Right ventricle myocardium superior (tissue), 1 donor: ENCODE data around the gene VRK1. TPM values are rescaled to one million over a fixed set of nuclear protein-coding genes. Genes with fewer than 3 reads are reported as not detected.
"Not testable (repeated sequence)": the region's sequence is repeated elsewhere in the genome, so short reads cannot be mapped to it uniquely, and the experiment has no call there.

Experiments
- ATAC-seq: fragments of 200-7000 bp; cut with Tn5 transposase; one replicate; pipeline ENCODE4 v1.9.1; 2020; ENCODE audit warnings: mild to moderate bottlenecking; ENCODE audit not compliant: poor library complexity
- DNase-seq: peaks from one replicate; pipeline ENCODE4 v3.0.0-alpha.2; 2020
- intact Hi-C: fragments of 100-400 bp; cut with DNase I; formaldehyde crosslinking; loops from one replicate; pipeline ENCODE4 v1.11.2; 2022
- total RNA-seq: library from RNA; stranded (reverse); fragmentation: NEBNext Ultra II Directional; extraction: Animal tissue kit (Norgen Biotek cat#: 25700); gene quantifications from one replicate; pipeline ENCODE4 v1.2.1, GENCODE V29; 2021
- donor health status: DM: no; HTN: yes; CAD: no; lungs with severe emphysema.

Gene VRK1
- total RNA-seq, 1 donor from 2014 or later = 4.7 TPM

DNA sequence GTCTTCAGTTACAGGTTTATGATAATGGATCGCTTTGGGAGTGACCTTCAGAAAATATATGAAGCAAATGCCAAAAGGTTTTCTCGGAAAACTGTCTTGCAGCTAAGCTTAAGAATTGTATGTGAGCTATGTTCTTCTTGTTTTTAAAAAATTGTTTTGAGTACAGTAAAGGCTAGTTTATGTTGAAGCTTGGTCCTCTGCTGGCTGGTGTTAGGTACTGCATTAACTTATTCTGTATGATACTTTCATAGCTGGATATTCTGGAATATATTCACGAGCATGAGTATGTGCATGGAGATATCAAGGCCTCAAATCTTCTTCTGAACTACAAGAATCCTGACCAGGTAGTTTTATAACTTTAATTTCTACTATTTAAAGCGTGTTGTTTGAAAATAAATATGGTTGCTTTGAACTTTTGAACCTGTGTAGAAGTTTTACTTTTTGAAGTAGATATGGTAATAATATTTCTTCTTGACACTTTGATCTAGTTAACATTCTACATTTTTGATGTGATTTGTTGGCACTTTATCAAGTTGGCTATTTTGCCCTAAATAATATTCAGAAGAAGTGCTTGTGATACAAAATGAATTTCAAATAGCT is 55.7 kb downstream of the VRK1 start:
- ATAC-seq (no peak), DNase-seq (no peak)
- intact Hi-C loops = no loop called here

DNA sequence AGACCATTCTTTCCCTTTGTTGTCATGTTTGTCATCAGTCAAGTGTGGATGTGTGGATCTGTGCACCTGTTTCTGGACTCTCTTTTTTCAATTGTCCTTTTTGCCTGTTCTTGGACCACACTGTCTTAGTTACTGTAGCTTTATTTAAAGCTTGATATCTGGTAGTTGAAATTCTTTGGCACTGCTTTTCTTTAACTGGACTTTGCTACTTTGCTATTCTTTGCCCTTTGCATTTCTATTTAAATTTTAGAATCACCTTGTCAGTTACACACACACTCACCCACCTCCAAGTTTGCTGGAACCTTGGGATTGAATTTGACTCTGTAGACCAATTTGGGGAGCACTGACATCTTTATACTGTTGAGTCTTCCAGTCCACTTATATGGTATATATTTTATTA is 61.5 kb downstream of the VRK1 start:
- DNase-seq (no peak), ATAC-seq (no peak)
- intact Hi-C loops = no loop called here

DNA sequence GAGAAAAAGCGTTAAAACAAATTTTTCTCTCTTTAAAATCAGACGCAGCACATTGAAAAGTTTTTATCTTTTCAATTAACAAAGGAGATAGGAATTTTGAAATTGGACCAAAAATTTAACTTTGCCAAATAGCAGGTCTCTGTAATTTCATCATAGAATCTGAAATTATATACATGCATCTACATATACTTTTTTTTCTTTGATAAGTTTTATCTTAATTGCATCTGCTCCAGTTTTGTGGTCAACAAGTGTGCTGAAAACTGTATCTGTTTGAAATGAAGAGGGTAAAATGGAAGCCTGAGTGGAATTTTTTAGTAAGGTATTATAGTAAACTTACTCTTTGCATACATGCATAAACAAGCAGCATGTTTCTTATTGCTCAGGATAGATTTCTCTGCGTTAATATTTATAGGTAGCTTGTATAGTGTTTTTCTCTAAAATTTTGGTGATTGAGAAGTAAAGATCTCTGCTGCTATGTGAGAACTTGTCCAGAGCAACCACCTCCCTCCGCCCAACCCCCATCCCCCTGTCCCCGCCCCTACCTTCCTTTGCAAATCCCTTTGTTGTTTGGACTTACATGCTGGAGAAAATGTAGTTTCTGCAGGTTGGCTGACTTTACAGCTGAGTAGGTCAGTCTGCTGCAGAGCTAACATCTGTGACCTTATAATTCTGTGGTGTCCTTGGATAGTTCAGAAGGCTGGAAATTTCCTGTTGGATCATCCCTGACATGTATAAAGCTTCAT is 64.6 kb downstream of the VRK1 start:
- intact Hi-C loops = no loop called here
- DNase-seq (no peak), ATAC-seq (no peak)

DNA sequence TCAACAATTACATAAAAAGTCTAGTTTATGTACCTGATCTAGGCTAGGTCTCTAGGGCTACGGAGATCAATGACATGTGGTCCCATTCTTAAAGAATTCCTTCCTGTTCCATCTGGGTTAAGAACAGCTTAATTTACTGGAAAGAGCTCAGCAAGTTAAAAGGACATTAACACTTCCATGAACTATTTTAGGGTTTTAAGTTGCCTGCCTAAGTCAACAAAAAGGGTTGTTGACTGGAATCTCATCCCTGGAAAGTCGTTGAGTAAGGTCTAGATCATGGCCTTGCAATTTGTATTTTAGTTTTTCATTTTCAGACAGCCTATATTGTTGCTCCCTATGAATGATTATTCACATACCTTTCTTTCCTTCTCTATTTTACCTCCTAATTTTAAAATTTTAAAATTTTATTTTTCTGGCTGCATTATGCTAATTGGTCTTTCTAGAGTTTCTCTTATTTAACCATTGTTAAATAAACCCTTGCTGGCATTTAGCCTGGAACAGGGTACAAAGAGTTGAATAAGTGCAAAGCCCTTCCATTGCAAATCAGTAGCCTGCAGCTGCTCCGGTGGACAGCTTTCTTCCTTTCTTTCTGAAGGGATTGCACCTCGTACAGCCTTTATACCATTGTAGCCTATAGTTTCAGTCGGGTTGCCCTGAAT is 66.3 kb downstream of the VRK1 start:
- no peak for ATAC-seq
- no peak for DNase-seq
- intact Hi-C loops = no loop called here

DNA sequence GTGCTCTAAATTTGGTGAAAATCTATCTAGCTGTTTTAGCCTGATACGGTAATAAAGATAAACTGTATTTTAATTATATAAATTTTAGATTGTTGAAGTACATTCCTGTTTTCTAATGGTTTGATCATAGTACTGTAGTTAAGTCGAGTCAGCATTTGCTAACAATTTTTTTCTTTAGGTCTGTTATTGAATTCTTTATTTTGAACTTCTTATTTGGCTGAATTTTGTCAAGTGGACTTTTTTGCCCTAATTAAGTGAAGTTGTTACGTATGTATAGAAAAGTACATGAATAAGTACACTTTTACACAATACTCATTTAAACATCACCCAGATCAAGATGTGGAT is 66.8 kb downstream of the VRK1 start:
- ATAC-seq (no peak), DNase-seq (no peak)
- intact Hi-C loops = no loop called here

DNA sequence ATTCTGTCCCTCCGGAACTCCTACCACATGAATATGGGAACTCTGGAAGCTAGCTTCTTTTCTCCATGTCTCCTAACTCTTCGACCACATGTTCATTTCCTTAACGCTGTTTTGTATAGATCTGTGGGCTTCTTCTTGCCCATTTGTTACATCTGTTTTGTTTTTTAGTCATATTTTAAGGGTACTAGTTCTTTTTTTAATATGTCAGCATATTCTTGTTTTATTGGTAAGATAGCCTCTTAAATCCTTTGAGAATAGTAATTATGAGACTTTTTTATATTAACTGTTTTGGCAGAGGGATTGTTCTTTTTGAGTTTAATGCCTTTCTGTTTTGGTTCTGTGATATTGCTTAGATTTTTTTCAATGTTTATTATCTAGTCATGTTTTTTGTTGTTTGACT is 70.5 kb downstream of the VRK1 start:
- intact Hi-C loops = no loop called here
- no peak for ATAC-seq
- no peak for DNase-seq

DNA sequence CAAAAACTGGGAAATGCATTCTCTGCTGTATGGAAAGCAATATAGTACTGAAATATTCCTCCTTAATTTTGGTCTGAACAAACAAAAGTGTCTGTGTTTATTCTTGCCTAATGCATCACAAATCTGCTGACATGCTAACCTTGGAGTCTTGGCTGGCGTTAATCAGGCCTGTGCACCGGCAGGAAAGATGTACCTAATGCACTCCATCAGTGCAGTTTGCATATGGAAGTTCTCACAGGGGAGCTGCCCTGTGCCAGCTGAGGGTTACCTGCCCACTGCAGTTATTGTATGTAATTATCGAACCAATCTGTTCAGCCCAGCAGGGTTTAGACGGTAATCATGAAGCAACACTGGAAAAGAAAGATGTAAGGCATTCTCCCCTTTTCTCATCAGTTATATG is 76.9 kb downstream of the VRK1 start:
- no peak for ATAC-seq

DNA sequence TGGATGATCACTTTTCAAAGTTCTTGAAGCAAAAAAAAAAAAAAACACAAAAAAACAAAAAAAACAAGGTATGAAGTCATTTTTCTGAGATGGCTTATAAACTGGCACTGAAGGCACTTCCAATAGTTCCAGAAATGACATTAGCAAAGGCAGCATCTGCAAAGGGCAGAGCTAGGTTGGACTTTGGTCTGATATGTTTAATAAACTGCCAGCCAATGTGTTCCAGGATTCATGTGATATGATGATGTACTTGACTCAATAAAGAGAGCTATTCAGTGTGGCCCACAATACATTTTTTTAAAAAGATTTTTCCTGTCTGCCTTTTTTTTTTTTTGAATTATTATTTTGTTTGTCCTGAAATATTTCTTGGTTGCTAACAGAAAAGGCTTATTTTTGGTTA is 79.6 kb downstream of the VRK1 start:
- DNase-seq (no peak), ATAC-seq (no peak)
- intact Hi-C loops = no loop called here

More for the DNA sequence above, 76.9 kb downstream of the VRK1 start:
- intact Hi-C loops = no loop called here
- DNase-seq = no peak

DNA sequence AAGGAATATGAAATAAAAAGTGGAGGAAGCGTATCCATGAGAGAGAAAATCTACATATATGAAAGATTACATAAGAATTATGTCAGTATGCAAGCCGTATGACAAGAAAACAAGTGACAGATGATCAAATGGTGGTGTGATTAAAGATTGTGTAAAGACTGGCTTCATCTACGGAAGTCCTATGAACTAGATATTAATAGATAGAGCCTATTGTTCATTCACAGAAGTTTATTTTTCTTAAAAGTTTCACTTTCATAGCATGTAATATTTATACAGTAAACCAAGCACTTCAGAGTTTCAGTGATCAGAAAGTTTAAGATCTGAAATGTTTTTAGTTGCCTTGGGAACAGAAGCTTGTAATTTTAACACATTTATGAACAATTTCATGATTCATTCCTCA is 84.5 kb downstream of the VRK1 start:
- DNase-seq = no peak
- intact Hi-C loops = no loop called here
- ATAC-seq = no peak

DNA sequence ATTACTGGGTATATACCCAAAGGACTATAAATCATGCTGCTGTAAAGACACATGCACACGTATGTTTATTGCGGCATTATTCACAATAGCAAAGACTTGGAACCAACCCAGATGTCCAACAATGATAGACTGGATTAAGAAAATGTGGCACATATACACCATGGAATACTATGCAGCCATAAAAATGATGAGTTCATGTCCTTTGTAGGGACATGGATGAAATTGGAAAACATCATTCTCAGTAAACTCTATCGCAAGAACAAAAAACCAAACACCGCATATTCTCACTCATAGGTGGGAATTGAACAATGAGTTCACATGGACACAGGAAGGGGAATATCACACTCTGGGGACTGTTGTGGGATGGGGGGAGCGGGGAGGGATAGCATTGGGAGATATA is 86.8 kb downstream of the VRK1 start:
- intact Hi-C loops, ATAC-seq, DNase-seq: not testable (repeated sequence)

DNA sequence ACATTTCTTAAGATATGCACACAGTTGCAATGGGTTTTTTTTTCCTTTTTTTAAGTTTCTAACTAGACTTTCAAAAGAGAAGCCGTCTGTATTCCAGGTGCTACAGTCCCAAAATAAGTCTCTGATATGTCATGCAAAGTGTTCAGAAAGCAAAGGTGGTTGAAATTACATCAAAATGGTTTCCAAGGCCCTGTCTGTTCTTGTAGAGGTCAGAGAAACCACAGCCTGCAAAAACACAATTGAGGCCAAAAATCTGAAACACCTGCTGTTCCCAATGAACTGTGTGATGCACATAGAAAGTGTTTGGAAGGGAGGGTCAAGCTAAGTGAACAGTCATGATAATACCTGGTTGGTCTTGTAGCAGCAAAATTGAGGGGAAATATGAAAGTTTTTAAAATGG is 91.0 kb downstream of the VRK1 start:
- DNase-seq (no peak), ATAC-seq (no peak)
- intact Hi-C loops = no loop called here

DNA sequence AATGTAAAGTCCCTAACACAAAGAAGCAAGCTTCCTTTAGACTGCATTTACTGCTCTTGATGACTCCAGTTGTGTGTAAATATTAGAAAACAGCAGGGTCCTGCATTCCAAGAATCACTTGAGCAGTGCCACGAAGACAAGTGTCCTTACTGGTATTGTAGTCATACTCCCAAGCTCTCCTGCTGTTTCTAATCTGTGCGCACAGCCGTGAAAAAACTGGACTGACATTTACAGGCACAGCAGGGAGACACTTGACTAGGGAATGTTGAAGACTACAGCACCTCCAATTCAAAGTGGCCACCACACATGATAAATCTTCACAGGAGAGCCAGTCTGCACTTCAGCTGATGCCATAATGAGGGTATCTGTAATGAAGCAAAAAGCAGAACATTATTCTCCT is 91.4 kb downstream of the VRK1 start:
- intact Hi-C loops = no loop called here
- ATAC-seq (peak; percentile 25), DNase-seq (no peak)

DNA sequence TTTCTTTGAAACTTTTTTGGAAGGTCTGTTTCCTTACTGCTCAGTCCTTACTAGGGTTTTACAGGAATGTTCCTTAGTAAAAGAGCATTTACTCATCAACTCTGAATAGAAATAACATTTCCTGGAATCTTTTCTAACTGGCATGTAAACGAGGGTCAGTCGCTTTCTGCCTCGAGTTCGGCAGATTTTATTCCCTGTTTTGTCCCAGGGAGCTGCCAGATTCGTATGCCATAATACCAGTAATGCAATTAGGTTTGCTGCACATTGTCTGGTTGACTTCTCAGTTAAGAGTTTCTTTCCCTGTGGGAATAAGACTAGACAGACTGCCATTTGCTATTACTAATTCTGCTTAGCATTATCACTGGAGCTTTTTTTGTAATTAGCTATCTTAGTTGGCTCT is 91.9 kb downstream of the VRK1 start:
- ATAC-seq = no peak
- intact Hi-C loops = no loop called here
- DNase-seq = no peak

DNA sequence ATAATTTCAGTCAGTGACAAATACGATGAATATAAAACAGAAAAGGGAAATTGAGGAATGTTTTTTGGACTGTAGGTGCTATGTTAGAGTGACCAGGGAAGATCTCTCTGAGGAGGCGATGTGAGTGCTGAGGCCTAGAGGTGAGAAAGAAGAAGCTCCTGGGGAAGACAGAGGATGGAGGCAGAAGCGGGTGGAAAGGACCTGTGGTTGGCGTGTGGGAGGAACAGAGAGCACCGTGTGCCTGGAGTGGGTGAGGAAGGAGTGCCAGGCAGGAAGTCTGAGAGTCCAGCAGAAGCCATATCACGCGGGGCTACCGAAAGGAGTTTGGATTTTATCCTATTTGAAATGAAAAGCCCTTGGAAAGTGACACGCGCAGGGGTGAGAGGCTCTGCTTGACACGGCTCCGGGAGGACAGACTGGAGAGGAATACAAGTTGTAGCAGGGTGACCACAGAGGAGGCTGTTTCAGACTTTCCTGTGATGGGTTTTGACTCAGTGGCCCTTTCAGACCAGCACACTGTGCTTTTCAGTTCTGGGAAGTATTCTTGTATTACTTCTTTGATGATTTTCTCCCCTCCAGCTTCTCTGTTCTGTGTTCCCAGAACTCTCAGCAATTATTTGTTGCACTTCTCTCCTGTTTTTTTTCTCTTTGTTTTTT is 96.9 kb downstream of the VRK1 start:
- no peak for DNase-seq
- intact Hi-C loops = no loop called here
- ATAC-seq = no peak

DNA sequence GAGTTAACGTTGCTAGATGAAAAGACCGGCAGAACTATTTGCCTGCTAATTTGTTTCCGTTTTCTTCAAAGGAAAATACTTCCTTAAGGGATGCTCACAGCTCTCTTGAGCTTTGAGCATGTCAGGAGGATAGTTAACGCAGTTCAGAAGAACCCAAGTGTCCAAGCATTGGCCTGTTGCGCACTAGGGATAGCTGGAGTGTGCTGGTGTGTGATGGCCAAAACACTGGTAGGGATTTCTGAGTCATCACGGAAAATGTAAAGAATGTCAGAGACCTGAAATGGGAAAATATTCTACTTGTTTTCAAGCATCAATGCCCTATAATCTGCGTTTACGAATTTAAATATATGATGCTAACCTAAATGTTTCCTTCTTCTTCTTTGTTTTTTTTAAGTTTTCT is 97.8 kb downstream of the VRK1 start:
- no peak for DNase-seq
- no peak for ATAC-seq
- intact Hi-C loops = no loop called here

DNA sequence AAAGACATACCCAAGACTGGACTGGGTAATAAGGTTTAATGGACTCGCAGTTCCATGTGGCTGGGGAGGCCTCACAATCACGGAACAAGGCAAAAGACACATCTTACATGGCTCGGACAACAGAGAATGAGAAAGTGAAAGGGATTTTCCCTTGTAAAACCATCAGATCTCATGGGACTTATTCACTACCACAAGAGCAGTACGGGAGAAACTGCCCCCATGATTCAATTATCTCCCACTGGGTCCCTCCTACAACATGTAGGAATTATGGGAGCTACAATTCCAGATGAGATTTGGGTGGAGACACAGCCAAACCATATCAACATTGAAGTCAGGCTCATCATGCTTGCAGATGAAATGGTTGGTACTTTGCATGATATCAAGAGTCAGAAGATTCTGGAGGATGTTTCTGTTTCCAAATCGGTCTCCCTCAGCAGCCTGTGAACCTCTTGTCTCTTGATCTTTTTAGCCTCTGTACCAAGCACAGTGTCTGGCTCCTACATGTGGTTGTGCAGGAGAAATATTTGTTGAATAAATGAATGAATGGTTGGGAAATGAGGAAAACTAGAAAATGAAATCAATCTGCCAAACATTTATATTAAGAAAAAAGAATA is 98.6 kb downstream of the VRK1 start:
- DNase-seq (no peak), ATAC-seq (no peak)
- intact Hi-C loops = no loop called here

DNA sequence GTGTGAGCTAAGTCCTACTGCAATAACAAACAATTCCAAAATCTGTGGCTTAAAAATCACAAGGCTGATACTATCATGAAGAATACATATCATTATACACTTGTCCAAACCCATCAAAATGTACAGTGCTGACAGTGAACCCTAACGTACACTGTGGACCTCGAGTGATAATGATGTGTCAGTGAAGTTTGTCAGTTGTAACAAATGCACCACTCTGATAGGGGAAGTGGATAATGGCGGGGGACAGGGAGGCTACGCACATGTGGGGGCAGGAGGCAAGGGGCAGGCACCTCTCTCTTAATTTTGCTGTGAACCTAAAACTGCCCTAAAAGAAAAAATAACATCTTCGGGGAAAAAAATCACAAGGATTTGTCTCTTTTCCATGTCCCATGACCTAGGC is 100.0 kb downstream of the VRK1 start:
- intact Hi-C loops = no loop called here
- ATAC-seq (no peak), DNase-seq (no peak)

DNA sequence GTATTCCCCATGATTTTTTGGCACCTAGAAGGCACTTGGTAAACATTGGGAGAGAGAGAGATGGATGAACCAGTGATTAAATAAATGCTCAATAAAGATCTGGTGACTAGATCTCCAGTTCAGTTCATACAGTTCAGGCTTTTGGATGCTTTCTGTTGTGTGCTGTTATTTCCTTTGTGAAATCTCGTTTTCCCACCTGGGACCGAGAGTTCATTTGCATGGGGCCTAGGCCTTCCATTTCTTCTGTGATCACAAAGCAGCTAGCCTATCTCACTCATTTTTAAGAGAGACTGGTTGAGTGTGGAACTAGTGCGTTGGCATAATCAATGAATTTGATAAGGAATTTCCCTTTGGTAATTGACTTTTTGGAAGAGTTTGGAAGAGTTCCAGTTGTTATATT is 104.0 kb downstream of the VRK1 start:
- DNase-seq (no peak), ATAC-seq (no peak)
- intact Hi-C loops = no loop called here

DNA sequence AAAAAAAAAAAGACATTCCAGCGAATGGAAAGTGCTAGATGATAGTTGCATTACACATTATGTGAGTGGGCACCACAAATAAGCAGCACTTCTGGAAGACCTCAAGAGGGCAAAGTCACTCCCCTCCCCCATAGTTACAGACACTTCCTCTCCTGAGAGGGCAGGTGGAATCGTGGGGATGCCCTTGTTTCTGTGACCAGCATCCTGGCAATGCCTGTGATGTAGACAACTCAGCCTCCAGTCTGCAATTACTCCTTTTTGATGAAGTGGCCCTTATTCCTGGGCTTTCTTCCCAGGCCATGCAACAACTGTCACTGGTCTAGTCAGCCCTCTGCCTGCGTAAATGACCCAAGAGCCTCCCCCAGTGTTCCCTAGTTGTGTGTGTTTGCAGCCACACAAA is 104.8 kb downstream of the VRK1 start:
- no peak for ATAC-seq
- intact Hi-C loops = no loop called here

More for the DNA sequence above, 104.8 kb downstream of the VRK1 start:
- DNase-seq = no peak
